ENCODE measurements around the gene DNAI1. TPM values are rescaled to one million over a fixed set of nuclear protein-coding genes. Genes with fewer than 3 reads are reported as not detected.

DNAI1 gene
- total and polyA plus RNA-seq, 12 donors, result 0.09 to 0.28 (median 0.18) TPM; not detected in 9

- no peak for TF ChIP-seq CTCF (IDR thresholded peaks at IDR 0.05)
- 90 to 91% methylated on average over 3 of the region's 3 CpGs for WGBS, 2 donors
- no peaks in the 10 kb centered on the region for H3K27me3 ChIP-seq
- DNase-seq, result no peak
- no peak overlapping the region for H3K4me3 ChIP-seq
- intact Hi-C loops (cut with DNase I), result no loop called here
- no peaks in the 10 kb centered on the region for H3K4me1 ChIP-seq
- no peaks in the 10 kb centered on the region for H3K9me3 ChIP-seq
- ATAC-seq, result no peak
- no peaks in the 10 kb centered on the region for H3K36me3 ChIP-seq
- no peak overlapping the region for H3K27ac ChIP-seq
Observed at GRCh38 chr9:34515959-34516358, 57.4 kb downstream of the DNAI1 start.

DNA sequence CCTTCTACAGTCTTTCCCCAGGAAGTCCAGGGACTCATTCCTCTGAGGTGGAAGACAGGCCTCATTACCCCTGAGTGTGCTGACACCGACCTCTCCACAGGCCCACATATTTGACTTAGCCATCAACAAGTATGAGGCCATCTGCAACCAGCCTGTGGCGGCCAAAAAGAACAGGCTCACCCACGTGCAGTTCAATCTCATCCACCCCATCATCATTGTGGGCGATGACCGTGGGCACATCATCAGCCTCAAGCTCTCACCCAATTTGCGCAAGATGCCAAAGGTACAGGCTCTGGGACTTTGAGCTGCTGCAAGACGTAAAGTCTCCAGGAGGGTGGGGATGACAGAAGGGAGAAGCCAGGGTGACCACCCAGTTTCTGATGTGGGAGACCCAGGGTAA, 58.6 kb downstream of the DNAI1 start:
- no peak for TF ChIP-seq CTCF (IDR thresholded peaks at IDR 0.05)
- Histone ChIP-seq H3K9me3 (no peaks in the 10 kb centered on the region), H3K36me3 (no peaks in the 10 kb centered on the region), H3K27ac (no peak overlapping the region), H3K27me3 (peaks cover 0 to 3% (median 0%) of the 10 kb centered on the region in 7 donors), H3K4me1 (no peaks in the 10 kb centered on the region), H3K4me3 (no peak overlapping the region)
- no peak for ATAC-seq
- no peak for DNase-seq
- intact Hi-C loops (cut with DNase I), result no loop called here
- 87% methylated on average over 7 of the region's 7 CpGs for WGBS, 2 donors

- intact Hi-C loops (cut with DNase I), result no loop called here
- Histone ChIP-seq H3K27ac (no peak overlapping the region), H3K27me3 (peaks cover 0 to 8% (median 0%) of the 10 kb centered on the region in 7 donors), H3K4me1 (peaks cover 0 to 5% (median 3%) of the 10 kb centered on the region in 9 donors), H3K9me3 (no peaks in the 10 kb centered on the region), H3K4me3 (no peak overlapping the region), H3K36me3 (no peaks in the 10 kb centered on the region)
- DNase-seq (no peak), ATAC-seq (no peak)
- no peak for TF ChIP-seq CTCF (IDR thresholded peaks at IDR 0.05)
- WGBS, 2 donors, result 85 to 91% methylated on average over 6 of the region's 6 CpGs
Observed at GRCh38 chr9:34518110-34518616, 59.6 kb downstream of the DNAI1 start.

- intact Hi-C loops (cut with DNase I), result no loop called here
- Histone ChIP-seq H3K27ac (no peak overlapping the region), H3K36me3 (no peaks in the 10 kb centered on the region), H3K4me1 (peaks cover 0 to 10% (median 8%) of the 10 kb centered on the region in 9 donors), H3K4me3 (no peak overlapping the region), H3K27me3 (peaks cover 0 to 15% (median 0%) of the 10 kb centered on the region in 7 donors), H3K9me3 (no peaks in the 10 kb centered on the region)
- TF ChIP-seq CTCF (IDR thresholded peaks at IDR 0.05), result no peak
- DNase-seq (no peak), ATAC-seq (no peak)
- WGBS, 2 donors, result 83 to 91% methylated on average over 2 of the region's 2 CpGs
Observed at GRCh38 chr9:34518896-34519295, 60.3 kb downstream of the DNAI1 start.

All from heart right ventricle (tissue), 16 donors.